Neural progenitor cell (in vitro differentiated cells): ENCODE measurements around the gene FYCO1.

Experiments
- CTCF ChIP-seq: fragments of 200-600 bp; sonication (generic); IDR thresholded peaks from 2 replicates; pipeline ENCODE4 v1.5.1; 2017; ENCODE audit warnings: antibody characterized with exemption, mild to moderate bottlenecking
- EZH2 ChIP-seq: fragments of 200-600 bp; sonication (generic); IDR thresholded peaks from 2 replicates; pipeline ENCODE4 v1.6.1; 2017; ENCODE audit warnings: antibody characterized with exemption, mild to moderate bottlenecking, moderate library complexity

GRCh38 chr3:45936261-45936660, 59.4 kb downstream of the FYCO1 start:
- TF ChIP-seq CTCF (no peak), EZH2 (no peak)
